Skeletal muscle satellite cell (primary cell): ENCODE data around the gene USP24.

ENCODE experiments used
- H3K27me3 ChIP-seq: 2 replicates; pipeline ENCODE4 v1.7.0; 2013; ENCODE audit warnings: low read length; ENCODE audit not compliant: control insufficient read depth, insufficient read depth
- H3K36me3 ChIP-seq: 2 replicates; pipeline ENCODE4 v1.7.0; 2013; ENCODE audit warnings: mild to moderate bottlenecking, control low read depth, low read length; ENCODE audit not compliant: insufficient read depth
- H3K4me1 ChIP-seq: 2 replicates; pipeline ENCODE4 v1.7.0; 2013; ENCODE audit warnings: low read length; ENCODE audit not compliant: control insufficient read depth, insufficient read depth
- H3K4me2 ChIP-seq: 2 replicates; pipeline ENCODE4 v1.7.0; 2013; ENCODE audit warnings: mild to moderate bottlenecking, low read length
- H3K4me3 ChIP-seq: 2 replicates; pipeline ENCODE4 v1.7.0; 2013; ENCODE audit warnings: low read length
- H3K9ac ChIP-seq: 2 replicates; pipeline ENCODE4 v1.7.0; 2013; ENCODE audit warnings: mild to moderate bottlenecking, low read depth, low read length, moderate library complexity
- H3K9me3 ChIP-seq: replicated peaks from 2 replicates; pipeline ENCODE4 v1.7.0; 2013; ENCODE audit warnings: mild to moderate bottlenecking, control low read depth, low read length

Gene USP24

GRCh38 chr1:55076356-55076755 lies 138.8 kb downstream of the USP24 start:
- Histone ChIP-seq H3K9me3 (no peaks in the 10 kb centered on the region), H3K36me3 (peaks cover 87% of the 10 kb centered on the region), H3K9ac (no peak overlapping the region), H3K4me1 (peaks cover 6% of the 10 kb centered on the region), H3K27me3 (no peaks in the 10 kb centered on the region), H3K4me3 (no peak overlapping the region), H3K4me2 (no peak overlapping the region)

- Histone ChIP-seq H3K4me1 (no peaks in the 10 kb centered on the region), H3K9me3 (no peaks in the 10 kb centered on the region), H3K27me3 (no peaks in the 10 kb centered on the region), H3K36me3 (peaks cover 85% of the 10 kb centered on the region), H3K4me2 (no peak overlapping the region), H3K4me3 (no peak overlapping the region), H3K9ac (no peak overlapping the region)
Observed at GRCh38 chr1:55074455-55074854, 140.7 kb downstream of the USP24 start.

- Histone ChIP-seq H3K4me1 (no peaks in the 10 kb centered on the region), H3K36me3 (peaks cover 89% of the 10 kb centered on the region), H3K4me3 (no peak overlapping the region), H3K9me3 (no peaks in the 10 kb centered on the region), H3K9ac (no peak overlapping the region), H3K4me2 (no peak overlapping the region), H3K27me3 (no peaks in the 10 kb centered on the region)
Observed at GRCh38 chr1:55073187-55073916, 141.8 kb downstream of the USP24 start.

GRCh38 chr1:55071477-55071876 lies 143.7 kb downstream of the USP24 start:
- no peaks in the 10 kb centered on the region for H3K27me3 ChIP-seq
- H3K4me3 ChIP-seq: no peak overlapping the region
- no peak overlapping the region for H3K9ac ChIP-seq
- peaks cover 94% of the 10 kb centered on the region for H3K36me3 ChIP-seq
- H3K4me1 ChIP-seq: no peaks in the 10 kb centered on the region
- H3K4me2 ChIP-seq: no peak overlapping the region
- no peaks in the 10 kb centered on the region for H3K9me3 ChIP-seq

- Histone ChIP-seq H3K36me3 (peaks cover 94% of the 10 kb centered on the region), H3K9ac (no peak overlapping the region), H3K4me2 (no peak overlapping the region), H3K27me3 (no peaks in the 10 kb centered on the region), H3K9me3 (no peaks in the 10 kb centered on the region), H3K4me1 (no peaks in the 10 kb centered on the region), H3K4me3 (no peak overlapping the region)
Observed at GRCh38 chr1:55070293-55071164, 144.6 kb downstream of the USP24 start.

GRCh38 chr1:55069280-55069679 lies 145.9 kb downstream of the USP24 start:
- no peaks in the 10 kb centered on the region for H3K4me1 ChIP-seq
- H3K36me3 ChIP-seq: peaks cover 83% of the 10 kb centered on the region
- no peak overlapping the region for H3K4me2 ChIP-seq

GRCh38 chr1:55068638-55069037 lies 146.5 kb downstream of the USP24 start:
- Histone ChIP-seq H3K9me3 (no peaks in the 10 kb centered on the region), H3K27me3 (no peaks in the 10 kb centered on the region), H3K9ac (no peak overlapping the region), H3K4me3 (no peak overlapping the region), H3K36me3 (peaks cover 78% of the 10 kb centered on the region), H3K4me2 (no peak overlapping the region), H3K4me1 (no peaks in the 10 kb centered on the region)

More at GRCh38 chr1:55069280-55069679, 145.9 kb downstream of the USP24 start:
- Histone ChIP-seq H3K4me3 (no peak overlapping the region), H3K9me3 (no peaks in the 10 kb centered on the region), H3K27me3 (no peaks in the 10 kb centered on the region), H3K9ac (no peak overlapping the region)

GRCh38 chr1:55067914-55068313 lies 147.2 kb downstream of the USP24 start:
- no peaks in the 10 kb centered on the region for H3K9me3 ChIP-seq
- H3K27me3 ChIP-seq: no peaks in the 10 kb centered on the region
- H3K36me3 ChIP-seq: peaks cover 71% of the 10 kb centered on the region
- H3K9ac ChIP-seq: no peak overlapping the region
- H3K4me2 ChIP-seq: no peak overlapping the region
- no peaks in the 10 kb centered on the region for H3K4me1 ChIP-seq
- H3K4me3 ChIP-seq: no peak overlapping the region

GRCh38 chr1:55067022-55067778 lies 148.0 kb downstream of the USP24 start:
- H3K27me3 ChIP-seq: no peaks in the 10 kb centered on the region
- H3K4me1 ChIP-seq: no peaks in the 10 kb centered on the region
- no peaks in the 10 kb centered on the region for H3K9me3 ChIP-seq
- H3K36me3 ChIP-seq: peaks cover 64% of the 10 kb centered on the region
- H3K9ac ChIP-seq: no peak overlapping the region
- no peak overlapping the region for H3K4me3 ChIP-seq
- H3K4me2 ChIP-seq: no peak overlapping the region

GRCh38 chr1:55065648-55066047 lies 149.5 kb downstream of the USP24 start:
- Histone ChIP-seq H3K4me3 (no peak overlapping the region), H3K4me2 (no peak overlapping the region), H3K9me3 (no peaks in the 10 kb centered on the region), H3K9ac (no peak overlapping the region), H3K27me3 (no peaks in the 10 kb centered on the region), H3K4me1 (no peaks in the 10 kb centered on the region), H3K36me3 (peaks cover 48% of the 10 kb centered on the region)

- Histone ChIP-seq H3K4me1 (no peaks in the 10 kb centered on the region), H3K27me3 (no peaks in the 10 kb centered on the region), H3K4me2 (no peak overlapping the region), H3K36me3 (peaks cover 40% of the 10 kb centered on the region), H3K4me3 (no peak overlapping the region), H3K9me3 (no peaks in the 10 kb centered on the region), H3K9ac (no peak overlapping the region)
Observed at GRCh38 chr1:55064861-55065263, 150.3 kb downstream of the USP24 start.
